MCF 10A (cell line): ENCODE measurements around the gene AHNAK. TPM values are rescaled to one million over a fixed set of nuclear protein-coding genes. Genes with fewer than 3 reads are reported as not detected.
"Not testable (repeated sequence)": the region's sequence is repeated elsewhere in the genome, so short reads cannot be mapped to it uniquely, and the experiment has no call there.

Experiments
- BruUV-seq: library from RNA; stranded (reverse); fragments of 400-500 nt; replicated peaks from 2 replicates; lab custom pipeline; 2021; lab: Mats Ljungman, UMichigan
- CTCF ChIA-PET: fragments of 300-600 bp; sonication (Branson Sonifier 250); formaldehyde crosslinking; extraction: SDS; loops from one replicate; lab custom pipeline; 2021; ENCODE audit warnings: antibody characterized with exemption, inconsistent platforms; lab: Yijun Ruan, JAX
- POLR2A ChIA-PET: fragments of 300-600, 350-650 bp; sonication (Branson Sonifier 250); formaldehyde crosslinking; extraction: SDS; loops from one replicate; lab custom pipeline; 2020; ENCODE audit warnings: antibody characterized with exemption, inconsistent platforms; lab: Yijun Ruan, JAX
- DNase-seq: peaks from one replicate; pipeline ENCODE4 v3.0.0-alpha.2; 2018; ENCODE audit not compliant: unreplicated experiment
- H3K27ac Mint-ChIP-seq: one replicate; pipeline ENCODE4 v1.8.0; 2022; ENCODE audit warnings: mild to moderate bottlenecking, low read depth, mixed read lengths; ENCODE audit not compliant: unreplicated experiment
- H3K27me3 Mint-ChIP-seq: one replicate; pipeline ENCODE4 v1.8.0; 2022; ENCODE audit warnings: mixed read lengths; ENCODE audit not compliant: insufficient read depth, unreplicated experiment
- H3K36me3 Mint-ChIP-seq: one replicate; pipeline ENCODE4 v1.8.0; 2022; ENCODE audit warnings: mild to moderate bottlenecking, moderate library complexity, mixed read lengths; ENCODE audit not compliant: insufficient read depth, unreplicated experiment
- H3K4me1 Mint-ChIP-seq: one replicate; pipeline ENCODE4 v1.8.0; 2022; ENCODE audit warnings: mixed read lengths; ENCODE audit not compliant: insufficient read depth, unreplicated experiment
- H3K4me3 Mint-ChIP-seq: one replicate; pipeline ENCODE4 v1.8.0; 2022; ENCODE audit warnings: mild to moderate bottlenecking, moderate library complexity, mixed read lengths; ENCODE audit not compliant: unreplicated experiment
- H3K9me3 Mint-ChIP-seq: one replicate; pipeline ENCODE4 v1.8.0; 2022; ENCODE audit warnings: mixed read lengths; ENCODE audit not compliant: unreplicated experiment
- CTCF ChIP-seq: fragments of 200-600 bp; IDR thresholded peaks from one replicate; pipeline ENCODE4 v1.8.0; 2022; ENCODE audit warnings: antibody characterized with exemption, mild to moderate bottlenecking; ENCODE audit not compliant: unreplicated experiment
- intact Hi-C: fragments of 100-400 bp; cut with micrococcal nuclease; formaldehyde crosslinking; loops from 2 replicates; pipeline ENCODE4 v1.14.1; 2022
- total RNA-seq: library from RNA; stranded (reverse); gene quantifications from 2 replicates; pipeline ENCODE4 v1.2.3, GENCODE V29; 2022

Gene AHNAK
- total RNA-seq, 1 experiment from 2014 or later, result 429 TPM

DNA sequence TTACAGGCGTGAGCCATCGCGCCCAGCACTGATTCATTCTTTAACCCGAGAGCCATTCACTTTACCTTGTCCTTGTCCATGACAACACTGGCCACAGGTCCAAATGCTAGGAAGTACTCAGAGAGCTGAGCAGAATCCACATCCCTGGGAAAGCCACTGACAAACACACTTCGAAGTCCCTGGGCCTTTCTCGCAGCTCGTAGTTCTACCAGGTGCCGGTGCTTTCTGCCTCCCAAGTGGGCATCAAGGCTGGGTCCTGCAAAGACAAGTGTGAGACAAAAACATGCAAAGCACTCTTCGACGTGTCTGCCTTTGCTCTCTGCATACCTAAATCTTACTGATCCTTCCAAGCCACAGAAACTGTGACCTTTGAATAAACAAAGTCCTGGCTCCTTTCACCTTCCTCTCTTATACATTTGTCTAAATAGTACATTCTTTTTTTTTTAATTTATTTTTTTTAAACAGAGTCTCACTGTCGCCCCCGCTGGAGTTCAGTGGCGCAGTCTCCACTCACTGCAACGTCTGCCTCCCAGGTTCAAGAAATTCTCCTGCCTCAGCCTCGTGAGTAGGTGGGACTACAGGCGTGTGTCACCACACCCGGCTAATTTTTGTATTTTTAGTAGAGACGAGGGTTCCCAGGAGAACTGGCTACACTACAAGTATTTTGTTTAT is 42.5 kb upstream of the AHNAK start:
- H3K36me3 Mint-ChIP-seq, result peaks cover 78% of the 10 kb centered on the region
- H3K27me3 Mint-ChIP-seq, result no peaks in the 10 kb centered on the region
- no peaks in the 10 kb centered on the region for H3K9me3 Mint-ChIP-seq
- H3K4me3 Mint-ChIP-seq, result peak overlapping the region; percentile 96
- ChIA-PET CTCF (interaction anchor here (0.6 to 1.3 kb wide), 9 partner anchors 16 to 274 kb away, joined by 3 to 4 read pairs (median 4); partner anchors contain the start of gene EEF1G), POLR2A (interaction anchor here (0.6 to 6.6 kb wide), 8 partner anchors 12 to 1896 kb away, joined by 3 to 164 read pairs (median 4); partner anchors contain the start of genes B3GAT3, EEF1G and MTA2)
- no peak overlapping the region for H3K27ac Mint-ChIP-seq
- peaks cover 12% of the 10 kb centered on the region for H3K4me1 Mint-ChIP-seq
- no peak for TF ChIP-seq CTCF
- BruUV-seq, result no TSS peak
- intact Hi-C loops, result no loop called here
- DNase-seq, result no peak

DNA sequence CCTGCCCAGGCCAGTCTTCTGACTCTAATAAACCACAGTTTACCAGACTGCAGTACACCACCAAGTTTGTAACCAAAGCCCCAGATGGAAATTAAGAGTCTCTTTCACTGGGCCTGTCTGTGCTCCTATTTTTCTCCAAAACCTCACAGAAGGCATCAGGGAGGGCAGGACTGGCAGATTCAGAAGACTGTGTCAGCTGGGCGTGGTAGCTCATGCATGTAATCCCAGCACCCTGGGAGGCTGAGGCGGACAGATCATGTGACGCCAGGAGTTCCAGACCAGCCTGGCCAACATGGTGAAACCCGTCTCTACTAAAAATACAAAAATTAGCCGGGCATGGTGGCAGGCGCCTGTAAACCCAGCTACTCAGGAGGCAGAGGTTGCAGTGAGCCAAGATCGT is 38.8 kb upstream of the AHNAK start:
- BruUV-seq, intact Hi-C loops, H3K9me3 Mint-ChIP-seq, DNase-seq, H3K4me3 Mint-ChIP-seq, H3K4me1 Mint-ChIP-seq, H3K27me3 Mint-ChIP-seq, H3K27ac Mint-ChIP-seq: not testable (repeated sequence)
- CTCF ChIA-PET, result interaction anchor here (0.6 to 1.7 kb wide), 3 partner anchors 42 to 244 kb away, joined by 3 to 5 read pairs (median 4); no protein-coding TSS in a partner anchor
- peaks cover 81% of the 10 kb centered on the region for H3K36me3 Mint-ChIP-seq
- POLR2A ChIA-PET, result interaction anchor here (0.6 to 1.1 kb wide), 4 partner anchors 9 to 479 kb away, joined by 3 to 6 read pairs (median 5); partner anchors contain the start of genes EEF1G and STX5

GRCh38 chr11:62581735-62582134 is 35.1 kb upstream of the AHNAK start:
- H3K4me3 Mint-ChIP-seq, H3K9me3 Mint-ChIP-seq, DNase-seq, intact Hi-C loops, H3K27me3 Mint-ChIP-seq, CTCF ChIA-PET, H3K27ac Mint-ChIP-seq, H3K4me1 Mint-ChIP-seq, BruUV-seq: not testable (repeated sequence)
- POLR2A ChIA-PET, result interaction anchor here (0.7 to 2.5 kb wide), 3 partner anchors 8 to 10 kb away, joined by 3 to 9 read pairs (median 5); partner anchors contain the start of genes EEF1G and TUT1
- peaks cover 86% of the 10 kb centered on the region for H3K36me3 Mint-ChIP-seq

DNA sequence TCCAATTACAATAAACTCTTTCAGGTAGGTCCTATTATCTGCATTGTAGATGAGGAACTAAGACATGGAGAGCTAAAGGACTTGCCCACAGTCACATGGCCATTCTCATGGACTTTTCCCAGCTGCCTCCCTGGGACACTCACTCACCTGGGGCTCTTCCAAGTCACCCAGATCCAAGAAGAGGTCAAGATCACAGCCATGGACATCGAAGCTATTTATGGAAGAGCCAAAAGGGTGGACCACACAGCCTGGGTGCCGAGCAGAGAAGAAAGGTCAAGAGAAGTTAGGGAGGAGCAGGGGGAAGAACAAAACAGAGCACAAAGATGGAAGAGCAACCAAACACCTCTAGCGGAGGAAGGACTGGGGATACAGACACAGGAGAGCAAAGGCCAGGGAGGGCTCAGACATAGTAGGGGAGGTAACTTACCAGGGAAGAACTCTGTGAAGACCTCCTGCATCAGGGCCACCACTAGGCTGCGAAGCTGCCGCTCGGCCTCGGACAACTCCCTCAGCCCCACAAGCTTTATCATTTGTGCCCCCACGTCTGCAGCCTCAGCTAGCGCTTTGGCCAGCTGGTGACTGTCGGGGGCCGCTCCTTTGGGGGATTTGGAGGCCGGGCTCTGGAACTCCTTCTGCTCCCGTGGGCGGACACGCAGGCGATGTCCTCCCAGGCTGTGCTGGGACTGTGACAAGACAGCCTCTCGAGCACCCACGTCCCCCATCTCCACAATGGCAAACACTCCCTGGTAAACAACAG is 34.5 kb upstream of the AHNAK start:
- Mint-ChIP-seq H3K27ac (no peak overlapping the region), H3K4me1 (no peaks in the 10 kb centered on the region), H3K9me3 (no peaks in the 10 kb centered on the region), H3K4me3 (no peak overlapping the region), H3K36me3 (peaks cover 84% of the 10 kb centered on the region), H3K27me3 (no peaks in the 10 kb centered on the region)
- CTCF ChIA-PET, result interaction anchor here (0.7 kb wide), 1 partner anchor 21 kb away, joined by 3 read pairs; no protein-coding TSS in a partner anchor
- BruUV-seq, result no TSS peak
- POLR2A ChIA-PET, result interaction anchor here (0.7 to 4.6 kb wide), 3 partner anchors 7 to 10 kb away, joined by 3 to 22 read pairs (median 5); partner anchors contain the start of genes EEF1G and TUT1
- no peak for TF ChIP-seq CTCF
- intact Hi-C loops, result no loop called here
- no peak for DNase-seq
